Omental fat pad (tissue), 4 donors: ENCODE results near the gene ENPP3. TPM values are rescaled to one million over a fixed set of nuclear protein-coding genes. Genes with fewer than 3 reads are reported as not detected.

Experiments
- ATAC-seq: fragments of 150-250 bp; one replicate; pipeline ENCODE4 v1.9.1; 2016; ENCODE audit warnings: mild to moderate bottlenecking, moderate library complexity; ENCODE audit not compliant: low FRiP score
- DNase-seq: peaks from one replicate; pipeline ENCODE4 v3.0.0-alpha.2; 2019; ENCODE audit warnings: low spot score
- CTCF ChIP-seq, 3 donors: fragments of 450-650 bp; IDR thresholded peaks; one replicate each; pipeline ENCODE4 v1.5.1; 2016 to 2017; ENCODE audit warnings: antibody characterized with exemption in 3 of 3, mild to moderate bottlenecking in 3 of 3, moderate library complexity in 2 of 3
- small RNA-seq: library from RNA; depleted of rRNA; stranded (forward); fragments of <200 nt; gene quantifications from one replicate; pipeline ENCODE3, GENCODE V24; 2016
- total RNA-seq, 4 donors: library from RNA; depleted of rRNA; stranded (reverse); fragments of >200 nt; gene quantifications; one replicate each; pipeline ENCODE4 v1.1.0, GENCODE V29; 2016

The ENPP3 gene
- total RNA-seq, 4 donors from 2014 or later: 0.36 to 0.94 (median 0.61) TPM

- no peak for TF ChIP-seq CTCF (IDR thresholded peaks at IDR 0.05)
- DNase-seq (no peak), ATAC-seq (no peak)
Measured at GRCh38 chr6:131791476-131791875, 154.4 kb downstream of the ENPP3 start.

DNA sequence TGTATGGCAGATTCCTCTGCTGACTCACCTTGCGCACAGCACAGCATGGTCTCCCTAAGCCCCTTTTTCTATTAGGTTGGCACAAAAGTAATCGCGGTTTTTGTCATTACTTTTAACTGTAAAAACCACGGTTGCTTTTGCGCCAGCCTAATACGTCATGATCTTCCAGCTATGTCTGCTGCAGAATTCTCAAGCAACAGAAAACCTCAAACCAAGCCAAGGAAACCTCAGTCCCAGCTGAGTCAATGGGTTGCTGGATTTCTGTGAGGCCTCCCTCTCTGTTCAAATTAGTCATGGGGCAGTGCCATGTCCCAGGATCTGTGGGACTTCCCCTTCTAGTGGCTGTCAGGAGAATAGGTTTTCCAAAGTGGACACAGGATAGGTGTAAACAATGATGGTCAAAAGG is 155.0 kb downstream of the ENPP3 start:
- no peak for DNase-seq
- TF ChIP-seq CTCF (IDR thresholded peaks at IDR 0.05): no peak
- no peak for ATAC-seq

DNA sequence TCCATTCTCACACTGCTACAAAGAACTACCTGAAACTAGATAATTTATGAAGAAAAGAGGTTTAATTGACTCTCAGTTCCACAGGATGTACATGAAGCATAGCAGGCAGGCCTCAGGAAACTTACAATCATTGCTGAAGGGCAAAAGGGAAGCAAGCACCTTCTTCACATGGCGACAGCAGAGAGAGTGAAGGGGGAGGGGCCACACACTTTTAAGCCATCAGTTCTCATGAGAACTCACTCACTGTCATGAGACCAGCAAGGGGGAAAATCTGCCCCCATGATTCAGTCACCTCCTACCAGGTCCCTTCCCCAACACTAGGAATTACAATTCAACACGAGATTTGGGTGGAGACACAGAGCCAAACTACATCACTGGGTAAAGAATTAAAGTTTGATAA is 158.3 kb downstream of the ENPP3 start:
- ATAC-seq (no peak), DNase-seq (no peak)
- TF ChIP-seq CTCF (IDR thresholded peaks at IDR 0.05): no peak

Small RNA genes lying within 50 kb of the gene (small RNA-seq; reads per million reads assigned to genes)
- gene MIR548H5 (not detected), gene RNU4-18P (not detected)

Other genes starting within 250 kb of the ENPP3 start
- 10 to 100 TPM in 1 of 4 donors, not detected in 3; 14.5 TPM for gene ARG1, start 64.1 kb upstream of the ENPP3 start, total RNA-seq
- 10 to 100 TPM; 19.3 to 41.1 (median 21.9) TPM for gene MED23, start 9.1 kb upstream of the ENPP3 start, total RNA-seq
- gene OR2A4, start 64.1 kb downstream of the ENPP3 start, total RNA-seq: under 1 TPM in 2 of 4 donors, not detected in 2; 0.95 to 0.96 TPM
- under 1 TPM in 1 of 4 donors, not detected in 3; 0.19 TPM for gene CTAGE9, start 73.7 kb downstream of the ENPP3 start, total RNA-seq
- gene ENPP1, start 170.7 kb downstream of the ENPP3 start, total RNA-seq: 10 to 100 TPM; 10.9 to 60.8 (median 19.3) TPM